ENCODE data around the gene PIGU. TPM values are rescaled to one million over a fixed set of nuclear protein-coding genes. Genes with fewer than 3 reads are reported as not detected.

Gene PIGU
- total and polyA plus RNA-seq, 8 donors, result 0.45 to 21.3 (median 10.3) TPM

DNA sequence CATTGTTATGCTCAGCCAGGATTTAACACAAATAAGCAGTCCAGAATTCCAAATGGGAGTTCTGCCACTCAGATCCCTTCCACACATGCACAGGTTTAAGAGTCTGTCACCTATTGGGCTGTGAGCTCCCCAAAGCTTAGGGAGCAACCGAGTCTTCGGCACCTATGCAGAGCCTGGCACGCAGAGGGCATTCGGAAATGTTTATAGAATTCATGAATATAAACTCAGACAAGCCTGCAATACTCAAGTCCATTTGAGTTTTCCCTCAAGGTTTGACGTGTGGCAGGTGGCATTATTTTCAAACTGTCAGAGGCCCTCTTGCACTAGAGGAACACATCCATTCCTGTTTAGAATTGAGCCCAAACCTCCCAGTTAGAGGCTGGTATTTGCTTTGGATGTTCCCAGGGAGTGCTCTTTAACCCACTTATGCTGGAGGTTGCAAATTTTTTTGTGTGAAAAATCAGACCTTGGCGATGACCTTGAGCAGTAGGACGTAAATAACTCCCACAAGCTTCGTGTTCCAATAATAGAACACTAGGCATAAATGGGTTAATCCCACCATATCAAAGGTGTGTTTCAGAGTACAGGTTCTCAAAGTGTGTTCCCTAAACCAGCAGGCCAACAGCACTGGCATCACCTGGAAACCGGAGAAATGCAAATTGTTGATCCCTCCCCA, 90.3 kb downstream of the PIGU start:
- intact Hi-C loops (cut with DNase I; ENCODE audit: low total_unique reads), result no loop called here
- peaks cover 0 to 9% (median 5%) of the 10 kb centered on the region in 4 donors for H3K4me1 ChIP-seq
- no peaks in the 10 kb centered on the region for H3K27me3 ChIP-seq
- WGBS, 5 donors, result 89 to 93% (median 92%) methylated on average over 9 of the region's 9 CpGs
- H3K4me3 ChIP-seq, result no peak overlapping the region
- H3K9me3 ChIP-seq, result no peaks in the 10 kb centered on the region
- DNase-seq, result no peak
- H3K36me3 ChIP-seq, result peaks cover 4 to 53% (median 47%) of the 10 kb centered on the region in 4 donors
- TF ChIP-seq EP300 (IDR thresholded peaks at IDR 0.05) (no peak), POLR2AphosphoS5 (IDR thresholded peaks at IDR 0.05) (no peak), POLR2A (IDR thresholded peaks at IDR 0.05) (no peak)
- TF ChIP-seq, protein P1, sequence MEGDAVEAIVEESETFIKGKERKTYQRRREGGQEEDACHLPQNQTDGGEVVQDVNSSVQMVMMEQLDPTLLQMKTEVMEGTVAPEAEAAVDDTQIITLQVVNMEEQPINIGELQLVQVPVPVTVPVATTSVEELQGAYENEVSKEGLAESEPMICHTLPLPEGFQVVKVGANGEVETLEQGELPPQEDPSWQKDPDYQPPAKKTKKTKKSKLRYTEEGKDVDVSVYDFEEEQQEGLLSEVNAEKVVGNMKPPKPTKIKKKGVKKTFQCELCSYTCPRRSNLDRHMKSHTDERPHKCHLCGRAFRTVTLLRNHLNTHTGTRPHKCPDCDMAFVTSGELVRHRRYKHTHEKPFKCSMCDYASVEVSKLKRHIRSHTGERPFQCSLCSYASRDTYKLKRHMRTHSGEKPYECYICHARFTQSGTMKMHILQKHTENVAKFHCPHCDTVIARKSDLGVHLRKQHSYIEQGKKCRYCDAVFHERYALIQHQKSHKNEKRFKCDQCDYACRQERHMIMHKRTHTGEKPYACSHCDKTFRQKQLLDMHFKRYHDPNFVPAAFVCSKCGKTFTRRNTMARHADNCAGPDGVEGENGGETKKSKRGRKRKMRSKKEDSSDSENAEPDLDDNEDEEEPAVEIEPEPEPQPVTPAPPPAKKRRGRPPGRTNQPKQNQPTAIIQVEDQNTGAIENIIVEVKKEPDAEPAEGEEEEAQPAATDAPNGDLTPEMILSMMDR (IDR thresholded peaks at IDR 0.05), result no peak
- H3K27ac ChIP-seq, result no peak overlapping the region

DNA sequence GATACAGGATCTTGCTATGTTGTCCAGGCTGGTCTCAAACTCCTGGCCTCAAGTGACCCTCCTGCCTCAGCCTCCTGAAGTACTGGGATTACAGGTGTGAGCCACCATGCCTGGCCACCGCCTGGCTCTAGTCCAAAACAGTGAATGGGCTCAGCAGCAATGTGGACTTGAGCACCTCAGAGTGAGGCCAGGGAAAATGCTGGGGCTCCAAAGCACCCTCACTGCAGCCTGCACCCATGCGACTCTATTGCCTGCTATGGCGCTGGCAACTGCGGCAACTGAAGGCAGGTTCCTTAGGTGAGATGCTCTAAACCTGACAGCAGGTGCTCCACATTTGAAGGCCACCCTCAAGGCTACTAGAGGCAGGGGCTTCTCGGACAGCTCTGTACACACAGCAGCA, 91.9 kb downstream of the PIGU start:
- H3K27ac ChIP-seq, result no peak overlapping the region
- 94 to 99% (median 96%) methylated on average over 4 to 5 of the region's 5 CpGs for WGBS, 5 donors
- H3K9me3 ChIP-seq, result no peaks in the 10 kb centered on the region
- intact Hi-C loops (cut with DNase I; ENCODE audit: low total_unique reads), result no loop called here
- H3K36me3 ChIP-seq, result peaks cover 4 to 67% (median 52%) of the 10 kb centered on the region in 4 donors
- no peak overlapping the region for H3K4me3 ChIP-seq
- H3K4me1 ChIP-seq, result peaks cover 0 to 19% (median 13%) of the 10 kb centered on the region in 4 donors
- no peak for DNase-seq
- TF ChIP-seq POLR2A (IDR thresholded peaks at IDR 0.05), result no peak
- TF ChIP-seq EP300 (IDR thresholded peaks at IDR 0.05), result no peak
- TF ChIP-seq POLR2AphosphoS5 (IDR thresholded peaks at IDR 0.05), result no peak
- TF ChIP-seq, protein P1 (IDR thresholded peaks at IDR 0.05), result no peak
- H3K27me3 ChIP-seq, result no peaks in the 10 kb centered on the region

DNA sequence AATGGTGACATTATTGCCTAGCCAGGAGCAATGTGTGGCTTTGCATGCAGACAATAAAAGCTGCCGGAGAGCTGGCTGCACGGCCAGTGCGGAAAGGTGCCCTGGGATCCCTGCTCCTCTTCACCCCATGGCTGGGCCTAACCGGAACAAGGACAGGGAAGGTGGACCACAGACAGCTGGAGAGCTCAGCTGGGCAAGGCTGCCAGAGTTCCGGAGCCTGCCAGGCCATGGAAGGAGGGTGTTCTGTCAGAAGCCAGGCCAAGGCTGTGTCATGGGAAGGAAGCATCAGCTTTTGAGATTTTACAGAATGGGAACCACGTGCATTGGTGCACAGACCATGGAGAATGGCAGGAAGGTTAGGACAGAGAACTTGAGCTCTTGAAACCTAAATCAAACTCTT, 93.3 kb downstream of the PIGU start:
- H3K4me3 ChIP-seq, result no peak overlapping the region
- no peak overlapping the region for H3K27ac ChIP-seq
- TF ChIP-seq, protein P1 (IDR thresholded peaks at IDR 0.05), result no peak
- TF ChIP-seq POLR2AphosphoS5 (IDR thresholded peaks at IDR 0.05) (no peak), POLR2A (IDR thresholded peaks at IDR 0.05) (no peak)
- intact Hi-C loops (cut with DNase I; ENCODE audit: low total_unique reads), result no loop called here
- no peaks in the 10 kb centered on the region for H3K9me3 ChIP-seq
- peaks cover 4 to 71% (median 52%) of the 10 kb centered on the region in 4 donors for H3K36me3 ChIP-seq
- WGBS, 5 donors, result 89 to 94% (median 91%) methylated on average over 6 of the region's 6 CpGs
- no peak for DNase-seq
- H3K4me1 ChIP-seq, result peaks cover 0 to 34% (median 19%) of the 10 kb centered on the region in 4 donors
- H3K27me3 ChIP-seq, result no peaks in the 10 kb centered on the region

DNA sequence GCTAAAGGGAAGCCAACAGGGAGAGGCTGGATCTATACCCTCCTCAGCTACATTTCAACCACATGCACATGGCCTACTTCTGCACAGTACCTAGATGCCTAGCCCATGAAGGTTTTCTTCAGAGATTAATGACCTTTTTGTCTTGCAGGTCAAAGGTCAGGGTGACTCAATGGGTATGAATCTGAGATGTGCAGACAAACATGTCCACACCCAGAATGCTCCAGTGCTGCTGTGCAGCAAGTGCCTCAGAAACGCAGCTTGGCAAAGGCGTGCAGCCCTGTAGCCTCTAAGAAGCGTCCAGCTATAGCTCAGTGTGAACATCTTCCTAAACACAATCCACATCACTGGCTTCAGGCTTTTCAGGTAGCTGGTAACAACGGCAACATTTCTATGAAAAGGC, 94.0 kb downstream of the PIGU start:
- peaks cover 0 to 38% (median 19%) of the 10 kb centered on the region in 4 donors for H3K4me1 ChIP-seq
- H3K36me3 ChIP-seq, result peaks cover 4 to 68% (median 49%) of the 10 kb centered on the region in 4 donors
- H3K27me3 ChIP-seq, result no peaks in the 10 kb centered on the region
- no peak for DNase-seq
- H3K27ac ChIP-seq, result no peak overlapping the region
- TF ChIP-seq EP300 (IDR thresholded peaks at IDR 0.05), result no peak
- H3K9me3 ChIP-seq, result no peaks in the 10 kb centered on the region
- no peak overlapping the region for H3K4me3 ChIP-seq
- 83 to 93% (median 89%) methylated on average over 4 of the region's 4 CpGs for WGBS, 5 donors
- intact Hi-C loops (cut with DNase I; ENCODE audit: low total_unique reads), result no loop called here

DNA sequence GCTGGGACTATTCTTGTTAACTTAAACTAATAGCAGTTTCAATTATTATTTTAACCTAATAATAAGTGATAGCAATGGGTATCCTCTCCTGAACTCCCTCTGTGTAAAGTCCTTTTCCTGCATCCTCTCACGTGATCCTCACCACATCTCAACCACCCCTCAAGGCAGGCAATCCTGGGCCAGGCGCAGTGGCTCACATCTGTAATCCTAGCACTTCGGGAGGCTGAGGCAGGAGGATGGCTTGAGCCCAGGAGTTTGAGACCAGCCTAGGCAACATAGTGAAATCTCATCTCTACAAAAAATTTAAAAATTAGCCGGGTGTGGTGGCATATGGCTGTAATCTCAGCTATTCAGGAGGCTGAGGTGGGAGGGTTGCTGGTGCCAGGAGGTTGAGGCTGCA, 94.7 kb downstream of the PIGU start:
- H3K4me3 ChIP-seq, result no peak overlapping the region
- H3K4me1 ChIP-seq, result peaks cover 0 to 38% (median 19%) of the 10 kb centered on the region in 4 donors
- TF ChIP-seq POLR2AphosphoS5 (IDR thresholded peaks at IDR 0.05) (no peak), POLR2A (IDR thresholded peaks at IDR 0.05) (no peak), EP300 (IDR thresholded peaks at IDR 0.05) (no peak)
- TF ChIP-seq, protein P1 (IDR thresholded peaks at IDR 0.05), result no peak
- H3K27ac ChIP-seq, result peak overlapping the region in 4 of 5 donors; percentile 10 to 57 (median 40)
- WGBS, 5 donors, result 81 to 92% (median 89%) methylated on average over 4 of the region's 4 CpGs
- intact Hi-C loops (cut with DNase I; ENCODE audit: low total_unique reads), result no loop called here
- peaks cover 4 to 63% (median 43%) of the 10 kb centered on the region in 4 donors for H3K36me3 ChIP-seq
- no peaks in the 10 kb centered on the region for H3K27me3 ChIP-seq
- H3K9me3 ChIP-seq, result no peaks in the 10 kb centered on the region
- DNase-seq, result no peak

Measured in stomach (tissue), 9 donors.